ENCODE measurements around the gene DDX10.
"Not testable (repeated sequence)": the region's sequence is repeated elsewhere in the genome, so short reads cannot be mapped to it uniquely, and the experiment has no call there.

DDX10 gene

DNA sequence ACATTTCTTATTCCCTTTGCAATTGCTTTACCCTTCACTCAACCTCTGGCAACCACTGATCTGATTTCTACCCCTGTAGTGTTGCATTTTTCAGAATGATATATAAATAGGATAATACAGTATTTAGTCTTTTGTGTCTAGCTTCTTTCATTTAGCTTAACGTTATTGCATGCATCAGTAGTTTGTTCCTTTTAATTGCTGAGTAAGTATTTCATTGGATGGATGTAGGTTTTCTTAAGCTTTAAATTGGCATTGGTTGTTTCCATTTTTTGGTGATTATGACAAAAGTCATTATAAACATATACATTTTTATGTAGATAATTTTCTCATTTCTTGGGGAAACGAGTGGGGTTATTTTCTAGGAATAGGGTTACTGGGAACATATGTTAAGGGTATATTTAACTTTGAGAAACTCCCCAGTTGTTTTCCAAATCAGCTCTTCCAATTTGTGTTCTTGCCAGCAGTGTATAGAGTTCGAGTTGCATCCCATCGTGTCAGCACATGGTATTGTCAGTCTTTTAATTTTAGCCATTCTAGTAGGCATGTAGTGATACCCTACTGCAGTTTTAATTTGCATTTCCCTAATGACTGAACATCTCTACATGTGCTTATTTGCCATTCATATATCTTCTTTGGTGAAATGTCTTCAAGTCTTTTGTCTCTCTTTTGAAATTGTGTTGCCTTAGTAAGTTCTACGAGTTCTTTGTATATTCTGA is 60.3 kb downstream of the DDX10 start:
- no peak for DNase-seq

DNA sequence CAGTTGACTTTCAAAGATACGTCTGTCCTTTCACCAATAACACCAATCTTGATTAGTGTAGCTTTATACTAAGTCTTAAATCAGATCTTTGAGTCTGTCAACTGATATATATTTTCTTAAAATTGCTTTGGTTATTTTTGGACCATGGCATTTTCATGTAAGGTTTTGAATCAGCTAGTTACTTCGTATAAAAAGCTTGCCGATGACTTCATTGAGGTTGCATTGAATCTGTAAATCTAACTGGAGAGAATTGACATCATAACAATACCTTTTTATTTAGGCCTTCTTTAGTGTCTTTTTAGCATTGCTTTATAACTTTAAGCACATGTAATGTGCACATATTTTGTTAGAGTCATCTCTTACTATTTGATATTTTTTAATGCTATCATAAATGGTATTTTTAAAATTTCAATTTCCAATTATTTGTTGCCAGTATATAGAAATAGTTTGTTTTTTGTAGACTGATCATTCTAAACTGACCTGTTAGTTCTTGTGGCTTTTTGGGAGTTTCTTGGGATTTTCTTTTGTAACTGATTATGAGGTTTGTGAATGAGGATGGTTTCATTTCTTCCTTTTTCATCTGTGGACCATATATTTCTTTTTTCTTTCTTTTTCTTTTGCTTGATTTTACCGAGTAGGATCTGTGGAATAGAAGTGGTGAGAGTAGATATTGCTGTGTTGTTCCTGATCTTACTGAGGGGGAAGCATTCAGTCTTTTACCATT is 61.4 kb downstream of the DDX10 start:
- no peak for DNase-seq

DNA sequence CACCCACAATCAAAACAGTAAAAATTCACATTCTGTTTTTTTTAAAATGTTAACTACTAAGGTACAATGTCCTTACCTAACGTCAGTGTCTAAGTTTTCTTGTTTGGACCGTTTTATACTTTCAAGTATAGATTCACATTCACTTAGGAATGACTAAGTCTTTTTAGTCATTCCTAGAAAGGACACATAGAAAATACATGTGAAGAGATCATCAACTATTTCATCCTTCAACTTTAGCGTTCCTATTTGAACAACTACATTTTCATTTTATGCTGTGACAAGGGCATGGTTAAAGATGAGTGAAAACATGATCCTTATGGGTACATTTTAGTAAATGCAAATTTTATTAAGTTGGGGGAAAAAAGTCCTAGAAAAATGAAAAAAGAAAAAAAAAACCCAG is 62.8 kb downstream of the DDX10 start:
- no peak for DNase-seq

DNA sequence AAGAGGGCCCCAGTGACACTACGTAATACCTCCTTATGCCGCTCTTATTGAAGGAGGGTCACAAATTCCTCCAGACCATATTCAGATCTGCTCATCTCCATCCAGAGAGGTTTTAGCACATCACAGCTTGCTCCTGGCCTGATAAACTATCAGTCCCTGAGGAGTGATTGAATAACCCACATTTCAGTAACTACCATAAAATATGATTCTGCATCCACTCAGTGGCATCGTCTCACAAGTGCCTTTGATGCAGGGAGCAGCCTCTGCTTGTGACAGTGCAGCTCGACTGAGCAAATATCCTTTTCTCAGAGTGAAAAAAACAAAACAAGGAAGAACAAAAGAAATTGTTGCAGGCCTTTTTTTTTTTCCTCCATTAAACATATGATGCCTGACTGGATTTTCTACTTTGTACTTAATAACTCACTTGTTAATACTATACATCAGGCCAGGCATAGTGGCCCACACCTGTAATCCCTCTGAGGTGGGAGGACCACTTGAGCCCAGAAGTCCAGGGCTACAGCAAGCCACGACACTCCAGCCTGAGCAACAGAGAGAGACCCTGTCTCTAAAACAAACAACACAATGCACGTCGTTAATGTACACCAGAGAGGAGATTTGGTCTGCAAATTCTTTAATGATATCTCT is 64.5 kb downstream of the DDX10 start:
- no peak for DNase-seq

DNA sequence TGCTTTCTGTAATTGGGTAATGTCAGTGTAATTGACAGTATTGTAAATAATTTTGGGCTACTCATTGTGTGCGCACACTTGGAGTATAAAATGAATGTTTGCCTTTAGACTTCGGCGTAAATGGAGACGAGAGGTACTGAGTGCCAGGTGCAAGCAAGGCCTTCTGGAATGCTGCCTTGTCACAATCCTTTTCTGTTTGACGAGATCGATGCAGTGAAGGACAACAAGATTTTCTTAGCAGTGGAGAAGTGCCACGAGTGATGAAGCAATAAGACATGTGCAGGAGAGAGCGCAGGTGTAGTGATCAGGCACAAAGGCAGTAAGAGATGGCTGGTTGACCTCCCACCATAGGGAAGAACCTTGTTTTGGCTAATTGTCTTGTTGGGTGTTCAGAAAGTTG is 67.5 kb downstream of the DDX10 start:
- no peak for DNase-seq

DNA sequence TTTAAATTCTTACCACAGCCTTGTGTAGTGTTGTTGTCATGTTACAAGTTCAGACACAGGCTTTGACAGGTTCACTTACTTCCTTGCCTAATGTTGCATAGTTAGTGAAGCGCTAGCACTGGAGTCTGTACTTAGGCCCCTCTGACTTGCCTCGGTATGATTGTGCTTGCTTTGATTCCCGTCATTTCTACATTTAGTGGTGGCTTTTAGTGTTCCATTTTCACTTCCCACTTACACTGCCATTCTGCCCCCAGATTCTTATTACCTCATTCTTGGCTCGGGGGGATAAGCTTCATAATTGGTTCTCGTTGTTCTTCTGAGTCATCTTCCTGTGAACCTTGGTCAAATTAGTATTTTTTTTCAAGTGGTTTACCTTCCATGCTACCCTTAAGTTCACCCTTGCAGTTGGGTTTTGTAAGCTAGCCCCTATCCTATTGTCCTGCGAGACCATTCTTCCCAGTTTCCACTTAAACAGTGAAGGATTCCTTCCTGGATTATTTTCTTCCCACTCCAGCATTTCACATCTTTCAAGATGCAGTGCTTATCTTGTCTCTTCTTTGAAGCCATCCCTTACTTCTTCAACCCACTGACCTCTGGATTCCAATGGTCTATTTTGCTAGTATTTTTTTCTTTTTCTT is 68.7 kb downstream of the DDX10 start:
- no peak for DNase-seq

DNA sequence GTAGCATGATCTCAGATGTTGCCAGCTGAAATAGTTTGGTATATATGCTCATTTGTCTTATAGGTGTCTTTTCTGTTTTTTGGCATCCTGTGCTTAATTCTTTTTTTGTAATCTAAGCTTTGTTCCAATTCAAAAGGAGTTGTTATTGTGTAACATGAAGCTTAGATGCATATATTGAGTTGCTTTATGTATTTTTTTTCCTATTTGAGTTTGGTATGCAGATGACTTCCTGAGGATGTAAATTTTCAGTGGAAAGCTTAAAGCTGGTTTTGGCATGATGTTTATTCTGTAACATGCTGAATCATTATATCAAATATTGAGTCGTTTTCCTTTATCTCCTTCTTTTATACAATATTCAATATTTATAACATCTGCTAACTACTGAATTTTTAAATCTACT is 69.4 kb downstream of the DDX10 start:
- DNase-seq: no peak

DNA sequence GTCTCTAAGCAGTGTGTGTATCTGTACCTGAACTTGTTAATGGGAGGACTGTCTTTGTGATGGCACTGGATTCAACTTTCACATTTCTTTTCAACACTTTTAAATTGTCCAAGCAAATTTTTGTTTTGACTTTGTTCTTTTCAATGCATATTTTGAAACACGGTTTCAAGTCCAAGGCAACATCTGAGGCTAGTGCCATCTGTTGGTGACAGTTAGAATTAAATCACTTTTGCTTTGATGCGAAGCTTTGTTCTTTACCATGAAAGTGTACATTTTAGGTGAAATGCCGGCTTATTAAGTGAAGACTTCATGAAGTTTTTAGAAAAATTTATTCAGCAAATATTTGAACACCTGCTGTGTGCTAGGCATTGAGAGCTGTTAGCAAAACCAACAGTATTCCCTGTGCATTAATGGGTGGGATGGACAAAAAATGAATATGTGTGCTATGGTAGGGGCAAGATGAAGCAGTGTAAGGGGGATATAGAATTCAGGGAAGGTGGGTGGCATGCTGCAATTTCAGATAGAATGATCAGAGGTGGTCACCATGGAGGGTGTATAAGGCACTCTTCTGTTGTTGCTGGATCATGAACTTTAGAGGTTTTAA is 70.2 kb downstream of the DDX10 start:
- no peak for DNase-seq

DNA sequence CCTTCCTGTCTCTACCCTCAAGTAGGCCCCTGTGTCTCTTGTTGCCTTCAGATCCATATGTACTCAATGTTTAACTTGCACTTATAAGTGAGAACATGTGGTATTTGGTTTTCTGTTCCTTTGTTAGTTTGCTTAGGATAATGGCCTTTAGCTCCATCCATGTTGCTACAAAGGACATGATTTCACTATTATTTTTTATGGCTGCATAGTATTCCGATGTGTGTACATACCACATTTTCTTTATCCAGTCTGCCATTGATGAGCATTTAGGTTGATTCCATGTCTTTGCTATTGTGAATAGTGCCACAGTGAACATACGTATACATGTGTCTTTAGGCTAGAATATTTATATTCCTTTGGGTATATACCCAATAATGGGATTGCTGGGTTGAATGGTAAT is 75.3 kb downstream of the DDX10 start:
- not testable (repeated sequence) for DNase-seq

DNA sequence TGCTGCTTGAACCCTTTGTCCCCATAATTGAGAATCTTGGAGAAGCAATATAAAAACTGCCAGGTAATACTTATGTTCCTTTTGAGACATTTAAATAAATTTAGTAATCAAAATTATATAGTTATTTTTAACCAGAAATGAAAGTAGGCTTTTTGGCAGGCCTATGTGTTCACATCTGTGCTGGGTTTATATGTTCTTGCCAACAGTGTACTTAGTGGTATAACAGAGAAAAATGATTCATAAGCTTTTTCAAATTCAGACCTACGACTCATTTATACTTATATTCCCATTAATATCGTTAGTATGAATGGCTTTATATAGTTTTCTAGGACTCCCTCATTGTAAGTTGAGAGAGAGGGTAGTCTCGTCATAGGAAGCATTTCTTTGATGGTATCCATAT is 79.0 kb downstream of the DDX10 start:
- no peak for DNase-seq

DNA sequence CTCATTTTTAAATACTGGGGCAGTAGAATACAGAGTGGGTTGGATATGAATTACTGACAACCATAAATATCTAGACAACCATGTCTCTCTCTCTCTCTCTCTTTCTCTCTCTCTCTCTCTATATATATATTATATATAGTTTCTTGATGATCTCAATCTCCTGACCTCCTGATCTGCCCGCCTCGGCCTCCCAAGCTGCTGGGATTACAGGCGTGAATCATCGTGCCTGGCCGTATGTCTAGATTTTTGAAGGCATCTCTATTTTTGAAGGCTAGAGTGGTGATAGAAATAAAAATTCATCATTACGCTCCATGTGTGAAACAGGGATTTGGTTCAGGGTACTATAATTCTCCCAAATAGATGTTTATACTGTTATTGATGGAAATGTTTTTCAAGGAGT is 84.1 kb downstream of the DDX10 start:
- DNase-seq: no peak

DNA sequence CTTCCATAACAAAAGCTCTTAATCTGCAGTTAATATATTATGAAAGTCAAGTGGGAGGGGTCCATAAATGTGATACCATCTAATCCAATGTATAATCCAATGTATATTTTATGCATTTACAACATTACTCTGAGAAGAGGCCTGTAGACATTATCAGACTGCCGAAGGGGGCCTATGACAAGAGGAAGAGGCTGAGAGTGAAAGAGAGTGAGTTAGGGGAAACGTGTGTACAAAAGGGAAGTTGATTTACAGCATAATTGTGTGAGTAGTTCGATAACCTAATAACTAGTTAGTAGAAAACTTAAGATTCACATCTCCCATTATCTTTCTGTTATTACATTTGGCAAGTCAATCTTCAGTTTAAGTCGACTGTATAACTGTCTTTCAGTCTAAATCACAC is 86.6 kb downstream of the DDX10 start:
- no peak for DNase-seq

DNA sequence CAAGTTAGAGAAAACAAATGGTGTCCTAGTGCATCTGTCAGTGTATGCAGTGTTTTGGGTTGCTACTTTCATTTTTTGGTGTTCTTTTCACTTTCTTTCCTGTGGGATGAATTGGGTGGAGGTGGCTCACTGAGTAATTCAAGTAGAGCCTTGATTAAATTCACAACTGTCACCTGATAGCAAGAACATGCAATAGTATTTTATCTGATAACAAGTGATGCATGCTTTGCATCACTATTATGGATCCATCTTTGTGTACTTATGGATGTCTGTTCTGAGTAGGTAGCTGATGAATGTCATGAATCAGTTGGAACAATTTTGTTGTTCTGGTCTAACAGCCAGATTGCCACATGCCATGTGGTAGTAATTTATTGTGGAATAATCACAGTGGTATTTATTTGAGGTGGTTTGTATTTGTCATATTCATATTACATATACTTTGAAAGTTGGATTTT is 87.5 kb downstream of the DDX10 start:
- DNase-seq: no peak

DNA sequence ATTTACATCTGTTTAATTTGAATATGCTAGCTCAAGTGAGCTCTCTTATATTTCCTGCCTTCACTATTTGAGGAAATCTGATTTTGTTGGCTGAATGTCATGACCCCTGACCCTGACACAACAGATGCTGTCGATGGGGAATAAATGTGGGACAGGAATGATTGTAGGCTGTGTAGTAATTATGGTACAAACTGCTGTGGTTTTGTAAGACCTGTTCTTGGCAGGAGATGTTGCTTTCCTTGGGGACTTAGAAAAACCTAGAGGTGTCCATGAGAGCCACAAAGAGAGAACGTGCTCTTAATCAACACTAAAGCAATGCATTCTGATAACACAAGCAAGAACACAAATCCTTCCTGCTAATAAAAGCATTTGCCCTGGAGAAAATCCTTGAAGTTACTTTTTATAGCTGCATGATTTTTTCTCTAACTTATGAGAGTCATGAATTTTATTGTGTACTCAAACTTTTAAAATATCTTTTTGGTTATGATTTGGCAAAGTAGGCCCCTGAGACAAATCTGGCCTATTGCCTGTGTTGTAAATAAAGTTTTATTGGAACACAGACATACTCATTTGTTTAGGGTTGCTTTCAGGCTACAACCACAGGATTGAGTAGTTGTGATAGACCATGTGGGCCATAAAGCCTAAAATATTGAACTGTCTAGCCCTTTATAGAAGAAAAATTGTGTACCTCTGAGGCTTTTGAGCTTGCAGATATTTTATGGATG is 90.2 kb downstream of the DDX10 start:
- DNase-seq: no peak

DNA sequence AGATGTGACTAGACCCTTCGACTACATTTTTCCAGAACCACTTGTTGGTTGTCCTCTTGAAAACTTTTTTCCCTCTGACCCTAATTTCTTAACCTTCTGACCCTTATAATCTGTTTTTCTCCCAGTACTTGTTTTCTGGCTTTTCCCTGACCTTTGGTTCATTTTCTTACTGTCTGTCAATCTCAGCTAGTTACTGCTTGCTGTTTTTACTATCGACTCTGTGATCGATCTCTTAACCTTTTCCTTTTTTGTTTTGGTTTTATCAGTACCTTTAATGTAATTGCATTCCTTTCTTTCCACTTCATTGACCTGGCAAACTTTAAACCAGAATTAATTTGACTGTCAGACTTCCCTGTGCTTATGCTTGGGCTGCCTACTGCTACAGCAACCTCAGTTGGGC is 92.8 kb downstream of the DDX10 start:
- DNase-seq: no peak

DNA sequence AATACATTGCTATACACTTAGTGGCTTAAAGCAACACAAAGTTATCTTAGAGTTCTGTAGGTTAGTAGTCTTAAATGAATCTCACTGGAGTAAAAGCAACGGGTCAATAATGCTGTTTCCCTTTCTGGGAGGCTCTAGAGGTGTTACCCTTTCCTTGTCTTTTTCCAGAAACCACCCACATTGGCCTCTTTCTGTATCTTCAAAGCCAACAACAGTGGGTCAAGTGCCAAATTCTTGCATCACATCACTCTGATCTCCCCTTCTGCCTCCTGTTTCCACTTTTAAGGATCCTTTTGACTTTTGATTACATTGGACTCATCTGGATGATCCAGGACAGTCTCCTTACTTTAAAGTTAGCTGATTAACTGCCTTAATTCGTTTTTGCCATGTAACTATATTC is 93.6 kb downstream of the DDX10 start:
- DNase-seq: no peak

DNA sequence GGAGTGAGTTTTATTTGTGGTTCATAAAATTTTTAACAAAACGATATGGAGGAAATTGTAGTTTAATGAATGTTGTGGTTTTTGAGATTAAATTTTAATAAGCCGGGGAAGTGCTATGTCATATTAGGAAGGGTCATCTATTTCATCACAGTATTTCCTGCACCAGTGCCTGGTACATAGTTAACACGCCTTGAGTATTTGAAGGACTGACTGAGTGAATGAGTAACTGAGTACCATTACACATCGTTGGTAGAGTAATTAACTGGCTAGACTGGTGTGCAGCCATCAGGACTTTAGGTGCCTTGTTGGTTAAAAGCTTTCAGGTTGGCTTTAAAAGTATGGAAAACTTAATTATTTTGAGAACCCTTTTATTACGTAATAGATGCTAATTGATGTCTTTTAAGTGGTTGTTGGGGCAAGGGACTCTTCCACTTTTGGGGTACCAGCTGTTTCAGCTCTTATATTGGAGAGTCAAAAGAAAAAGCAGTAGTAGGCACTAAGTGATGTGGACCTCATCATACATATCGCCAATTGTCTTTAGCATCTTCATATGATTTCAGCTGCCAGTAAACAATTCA is 101.8 kb downstream of the DDX10 start:
- DNase-seq: no peak

DNA sequence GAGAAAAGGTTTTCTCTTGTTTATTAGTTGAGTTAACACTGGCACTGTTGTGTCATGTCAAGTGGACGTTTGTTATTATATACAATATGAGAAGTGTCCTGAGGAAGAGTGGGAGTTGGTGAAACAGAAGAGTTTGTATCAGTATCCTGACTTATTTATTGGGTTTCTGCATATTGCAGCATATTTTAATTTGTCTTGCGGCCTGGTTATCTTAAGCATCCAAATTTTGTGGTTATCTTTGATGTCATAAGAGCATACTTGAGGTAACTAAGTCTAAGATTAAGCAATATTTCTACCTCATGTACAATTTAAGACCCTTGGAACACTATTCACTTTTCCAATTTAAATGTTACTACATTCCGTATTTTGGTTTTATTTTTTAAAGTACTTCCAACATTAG is 103.5 kb downstream of the DDX10 start:
- DNase-seq: no peak

DNA sequence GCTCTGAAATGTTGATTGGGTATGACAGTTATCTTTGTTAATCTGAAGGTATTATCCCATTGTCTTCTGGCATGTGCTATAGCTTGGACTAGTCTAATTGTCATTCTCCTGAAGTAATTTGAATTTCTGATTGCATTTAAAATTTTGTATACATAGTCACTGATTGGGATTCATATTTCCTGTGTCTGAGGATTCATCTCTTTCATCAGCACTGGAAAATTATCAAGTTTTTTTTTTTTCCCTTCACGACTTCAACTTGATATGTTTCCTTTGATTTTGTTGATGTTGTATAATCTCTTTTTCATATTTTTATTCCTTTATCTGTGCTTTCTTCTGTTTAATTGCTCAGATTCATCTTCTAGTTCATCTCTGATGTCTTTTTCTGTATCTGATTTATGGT is 104.1 kb downstream of the DDX10 start:
- DNase-seq: no peak

DNA sequence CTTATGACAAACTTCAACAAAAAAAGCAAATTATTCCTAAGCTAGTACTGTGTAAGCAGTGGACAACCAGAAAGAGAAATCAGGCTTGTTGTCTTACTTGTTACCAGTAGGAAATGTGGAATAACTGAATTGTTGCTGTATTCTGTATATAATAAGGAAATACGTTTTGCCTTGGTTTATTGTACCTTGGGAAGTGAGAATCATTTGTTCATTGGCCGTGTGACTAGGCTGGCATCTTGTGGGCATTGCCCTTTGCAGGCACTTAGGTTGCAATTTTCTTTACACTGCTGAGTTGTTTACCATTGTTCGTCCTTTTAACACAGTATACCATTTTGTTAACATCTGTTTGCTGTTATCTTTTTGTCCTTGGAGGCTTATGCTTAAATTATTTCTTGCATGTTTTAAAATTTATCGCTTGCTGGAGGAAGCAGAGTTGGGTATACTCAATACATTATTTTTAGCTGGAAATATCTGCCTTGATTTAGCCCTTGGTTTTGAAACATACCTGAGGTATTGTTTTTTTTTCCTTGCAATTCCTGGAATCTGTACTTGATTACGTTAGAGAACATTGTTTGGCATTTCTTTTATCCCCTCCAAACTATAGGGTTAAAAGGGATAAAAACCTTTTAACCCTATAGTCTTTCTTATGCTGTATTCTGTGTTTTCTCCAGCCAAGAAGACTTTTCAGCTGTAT is 109.3 kb downstream of the DDX10 start:
- DNase-seq: no peak

DNA sequence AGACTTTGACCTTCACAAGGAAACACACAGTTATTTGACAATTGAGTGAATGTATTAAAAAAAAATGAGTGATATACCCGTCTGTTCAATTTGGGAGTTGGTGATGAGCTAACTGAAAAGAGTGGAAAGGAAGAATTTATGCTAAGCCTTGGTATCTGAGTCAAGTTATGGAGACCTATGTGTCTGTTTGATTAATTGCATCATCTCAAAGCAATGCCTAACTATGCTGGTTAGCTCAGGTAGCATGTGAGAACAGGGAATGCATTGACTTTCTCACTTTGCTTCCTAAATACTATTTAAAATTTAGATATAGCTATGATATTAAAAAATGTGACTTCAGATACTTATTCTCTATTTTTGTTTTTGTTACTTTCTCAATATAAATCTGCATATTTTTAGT is 110.5 kb downstream of the DDX10 start:
- no peak for DNase-seq

DNA sequence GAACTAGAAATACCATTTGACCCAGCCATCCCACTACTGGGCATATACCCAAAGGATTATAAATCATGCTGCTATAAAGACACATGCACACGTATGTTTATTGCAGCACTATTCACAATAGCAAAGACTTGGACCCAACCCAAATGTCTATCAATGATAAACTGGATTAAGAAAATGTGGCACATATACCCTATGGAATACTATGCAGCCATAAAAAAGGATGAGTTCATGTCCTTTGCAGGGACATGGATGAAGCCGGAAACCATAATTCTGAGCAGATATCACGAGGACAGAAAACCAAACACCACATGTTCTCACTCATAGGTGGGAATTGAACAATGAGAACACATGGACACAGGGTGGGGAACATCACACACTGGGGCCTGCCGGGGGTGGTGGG is 114.3 kb downstream of the DDX10 start:
- not testable (repeated sequence) for DNase-seq

All from activated CD4-positive, alpha-beta T cell treated with anti-CD3 and anti-CD28 coated beads, Interleukin-2, amount 50 U/mL, for 4 hours (primary cell).